ENCODE measurements around the gene ABCA7. TPM values are rescaled to one million over a fixed set of nuclear protein-coding genes. Genes with fewer than 3 reads are reported as not detected.

Gene ABCA7
- total RNA-seq, 3 donors from 2014 or later: 8.0 to 31.8 (median 26.5) TPM

GRCh38 chr19:1000095-1000494, 39.8 kb upstream of the ABCA7 start, which contains the start of gene GRIN3B:
Gene GRIN3B, plus strand, starts transcription at chr19:1000419. Its CDS starts 19 bp downstream, at chr19:1000438.
- DNase-seq (ENCODE audit: low spot score in 2 of 2): peak in 1 of 2 donors; percentile 69
- peak within 1 kb of the TSS in 2 of 3 donors; percentile 25 to 59 for H3K4me3 ChIP-seq

GRCh38 chr19:1000591-1001537, 39.0 kb upstream of the ABCA7 start:
- no peak for DNase-seq (ENCODE audit: low spot score in 2 of 2)
- intact Hi-C loops (cut with DNase I; ENCODE audit: low total_unique reads): no loop called here
- H3K36me3 ChIP-seq: no peaks in the 10 kb centered on the region
- no peaks in the 10 kb centered on the region for H3K9me3 ChIP-seq
- TF ChIP-seq POLR2AphosphoS5 (IDR thresholded peaks at IDR 0.05) (no peak), POLR2A (IDR thresholded peaks at IDR 0.05) (no peak), CTCF (IDR thresholded peaks at IDR 0.05) (no peak)
- H3K27me3 ChIP-seq: peaks cover 15 to 75% of the 10 kb centered on the region in 2 donors
- H3K27ac ChIP-seq: no peak overlapping the region
- no peaks in the 10 kb centered on the region for H3K4me1 ChIP-seq
- H3K4me3 ChIP-seq: peak overlapping the region in 2 of 3 donors; percentile 25 to 59

More at GRCh38 chr19:1000095-1000494, 39.8 kb upstream of the ABCA7 start, which contains the start of gene GRIN3B:
- Histone ChIP-seq H3K4me1 (no peaks in the 10 kb centered on the region), H3K27ac (no peak within 1 kb of the TSS), H3K27me3 (peaks cover 16 to 79% of the 10 kb centered on the region in 2 donors), H3K36me3 (no peaks in the 10 kb centered on the region), H3K9me3 (no peaks in the 10 kb centered on the region)
- TF ChIP-seq CTCF (IDR thresholded peaks at IDR 0.05) (peak in 2 of 3 donors; percentile 18 to 30), POLR2AphosphoS5 (IDR thresholded peaks at IDR 0.05) (no peak)
- intact Hi-C loops (cut with DNase I; ENCODE audit: low total_unique reads): no loop called here

GRCh38 chr19:1001538-1002166, 38.3 kb upstream of the ABCA7 start:
- intact Hi-C loops (cut with DNase I; ENCODE audit: low total_unique reads): no loop called here
- Histone ChIP-seq H3K4me1 (no peaks in the 10 kb centered on the region), H3K9me3 (no peaks in the 10 kb centered on the region), H3K4me3 (peak overlapping the region in 1 of 3 donors; percentile 11), H3K27ac (no peak overlapping the region), H3K27me3 (peaks cover 14 to 67% of the 10 kb centered on the region in 2 donors), H3K36me3 (no peaks in the 10 kb centered on the region)
- TF ChIP-seq CTCF (IDR thresholded peaks at IDR 0.05): peak; percentile 69 to 87 (median 77)
- TF ChIP-seq POLR2AphosphoS5 (IDR thresholded peaks at IDR 0.05): no peak
- DNase-seq (ENCODE audit: low spot score in 2 of 2): no peak

GRCh38 chr19:1002600-1002999, 37.3 kb upstream of the ABCA7 start:
- Histone ChIP-seq H3K4me3 (no peak overlapping the region), H3K27ac (no peak overlapping the region), H3K9me3 (no peaks in the 10 kb centered on the region), H3K27me3 (peaks cover 14 to 57% of the 10 kb centered on the region in 2 donors), H3K4me1 (no peaks in the 10 kb centered on the region), H3K36me3 (no peaks in the 10 kb centered on the region)
- DNase-seq (ENCODE audit: low spot score in 2 of 2): no peak
- TF ChIP-seq POLR2A (IDR thresholded peaks at IDR 0.05) (no peak), CTCF (IDR thresholded peaks at IDR 0.05) (no peak)
- intact Hi-C loops (cut with DNase I; ENCODE audit: low total_unique reads): no loop called here

- H3K36me3 ChIP-seq: no peaks in the 10 kb centered on the region
- H3K4me3 ChIP-seq: no peak overlapping the region
- intact Hi-C loops (cut with DNase I; ENCODE audit: low total_unique reads): no loop called here
- peaks cover 14 to 51% of the 10 kb centered on the region in 2 donors for H3K27me3 ChIP-seq
- TF ChIP-seq CTCF (IDR thresholded peaks at IDR 0.05) (no peak), POLR2A (IDR thresholded peaks at IDR 0.05) (no peak), POLR2AphosphoS5 (IDR thresholded peaks at IDR 0.05) (no peak)
- DNase-seq (ENCODE audit: low spot score in 2 of 2): no peak
- H3K9me3 ChIP-seq: no peaks in the 10 kb centered on the region
- no peak overlapping the region for H3K27ac ChIP-seq
- H3K4me1 ChIP-seq: no peaks in the 10 kb centered on the region
These were observed 36.6 kb upstream of the ABCA7 start for GRCh38 chr19:1003283-1003682.
